ENCODE data around the gene FGF14.
"Not testable (repeated sequence)": the region's sequence is repeated elsewhere in the genome, so short reads cannot be mapped to it uniquely, and the experiment has no call there.

The FGF14 gene

DNA sequence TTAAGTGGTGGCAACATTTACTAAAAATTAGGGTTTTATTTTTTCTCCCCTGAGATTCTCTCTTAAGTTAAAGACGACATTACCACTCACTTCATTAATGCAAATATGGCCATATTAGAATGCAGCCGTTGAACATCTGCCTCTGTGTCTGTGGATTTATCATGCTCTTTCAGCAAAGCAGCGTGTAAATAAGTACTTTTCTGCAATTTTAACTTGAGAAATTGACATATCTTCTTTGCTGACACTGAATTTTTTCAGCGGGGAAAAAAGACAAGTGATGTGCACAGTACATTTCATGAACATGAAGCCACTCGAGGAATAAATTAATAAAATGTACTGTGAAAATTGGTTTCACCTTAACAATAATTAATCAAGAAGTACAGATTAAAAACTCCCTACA lies 543.0 kb downstream of the FGF14 start:
- no peaks in the 10 kb centered on the region for H3K4me1 ChIP-seq (ENCODE audit: control insufficient read depth, insufficient read depth, low read length, poor library complexity, severe bottlenecking)
- DNase-seq = no peak
- no peak overlapping the region for H3K27ac ChIP-seq (ENCODE audit: insufficient read depth, low read length, poor library complexity, severe bottlenecking)
- no peaks in the 10 kb centered on the region for H3K27me3 ChIP-seq (replicated peaks; ENCODE audit: control insufficient read depth, insufficient read depth, low read length, poor library complexity, severe bottlenecking)
- no peak overlapping the region for H3K4me3 ChIP-seq (ENCODE audit: insufficient read depth, low read depth, low read length, poor library complexity, severe bottlenecking)
- no peaks in the 10 kb centered on the region for H3K36me3 ChIP-seq (ENCODE audit: control insufficient read depth, insufficient read depth, low read length)
- no peaks in the 10 kb centered on the region for H3K9me3 ChIP-seq (ENCODE audit: control insufficient read depth, low read length)

DNA sequence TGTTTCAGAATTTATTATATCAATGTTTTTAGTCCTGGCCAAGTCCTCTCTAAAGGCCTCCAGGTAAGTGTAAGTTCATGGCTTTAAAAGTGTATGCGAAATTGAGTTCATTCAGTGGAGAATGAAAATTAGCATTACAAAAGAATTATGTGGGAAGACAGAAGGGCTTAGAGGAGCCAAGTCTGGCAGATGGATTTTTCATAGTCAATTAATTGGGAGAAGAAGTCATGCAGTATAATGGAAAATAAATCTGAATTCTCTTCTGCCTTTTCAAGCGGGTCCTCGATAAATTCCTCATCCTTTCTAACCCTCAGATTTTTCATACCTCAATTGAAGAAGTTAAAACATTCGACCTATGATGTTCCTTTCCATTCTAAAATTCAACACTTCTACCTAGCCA lies 555.1 kb downstream of the FGF14 start:
- no peaks in the 10 kb centered on the region for H3K4me1 ChIP-seq (ENCODE audit: control insufficient read depth, insufficient read depth, low read length, poor library complexity, severe bottlenecking)
- no peak for DNase-seq

DNA sequence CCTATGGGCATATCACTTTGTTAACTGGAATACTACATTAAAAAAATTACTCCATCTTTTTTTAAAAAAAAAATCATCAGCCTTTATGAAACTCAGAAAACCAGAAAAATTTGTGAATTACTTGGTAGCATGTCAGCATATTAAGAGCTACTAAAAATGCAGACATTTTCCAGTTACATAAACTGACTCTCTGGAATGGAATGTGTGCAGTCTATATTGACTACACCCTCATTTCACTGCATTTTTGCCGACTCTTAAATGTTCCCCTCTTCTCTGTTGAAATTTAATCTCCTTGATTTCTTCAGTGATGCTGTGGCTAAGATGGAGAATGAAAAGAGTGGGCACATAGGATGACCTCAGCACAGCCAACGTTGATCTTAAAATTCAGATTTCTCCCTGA lies 555.6 kb downstream of the FGF14 start:
- no peak for DNase-seq
- no peaks in the 10 kb centered on the region for H3K9me3 ChIP-seq (ENCODE audit: control insufficient read depth, low read length)
- no peak overlapping the region for H3K4me3 ChIP-seq (ENCODE audit: insufficient read depth, low read depth, low read length, poor library complexity, severe bottlenecking)
- H3K27me3 ChIP-seq (replicated peaks; ENCODE audit: control insufficient read depth, insufficient read depth, low read length, poor library complexity, severe bottlenecking) = no peaks in the 10 kb centered on the region
- H3K4me1 ChIP-seq (ENCODE audit: control insufficient read depth, insufficient read depth, low read length, poor library complexity, severe bottlenecking) = no peaks in the 10 kb centered on the region
- no peak overlapping the region for H3K27ac ChIP-seq (ENCODE audit: insufficient read depth, low read length, poor library complexity, severe bottlenecking)
- H3K36me3 ChIP-seq (ENCODE audit: control insufficient read depth, insufficient read depth, low read length) = no peaks in the 10 kb centered on the region

More for the DNA sequence above, 555.1 kb downstream of the FGF14 start:
- Histone ChIP-seq H3K27ac (ENCODE audit: insufficient read depth, low read length, poor library complexity, severe bottlenecking) (no peak overlapping the region), H3K4me3 (ENCODE audit: insufficient read depth, low read depth, low read length, poor library complexity, severe bottlenecking) (no peak overlapping the region), H3K9me3 (ENCODE audit: control insufficient read depth, low read length) (no peaks in the 10 kb centered on the region), H3K36me3 (ENCODE audit: control insufficient read depth, insufficient read depth, low read length) (no peaks in the 10 kb centered on the region), H3K27me3 (replicated peaks; ENCODE audit: control insufficient read depth, insufficient read depth, low read length, poor library complexity, severe bottlenecking) (no peaks in the 10 kb centered on the region)

- Histone ChIP-seq H3K27me3 (replicated peaks; ENCODE audit: control insufficient read depth, insufficient read depth, low read length, poor library complexity, severe bottlenecking) (no peaks in the 10 kb centered on the region), H3K27ac (ENCODE audit: insufficient read depth, low read length, poor library complexity, severe bottlenecking) (no peak overlapping the region), H3K4me1 (ENCODE audit: control insufficient read depth, insufficient read depth, low read length, poor library complexity, severe bottlenecking) (no peaks in the 10 kb centered on the region), H3K36me3 (ENCODE audit: control insufficient read depth, insufficient read depth, low read length) (no peaks in the 10 kb centered on the region), H3K9me3 (ENCODE audit: control insufficient read depth, low read length) (no peaks in the 10 kb centered on the region), H3K4me3 (ENCODE audit: insufficient read depth, low read depth, low read length, poor library complexity, severe bottlenecking) (no peak overlapping the region)
- no peak for DNase-seq
Observed at GRCh38 chr13:101845245-101846020, 556.4 kb downstream of the FGF14 start.

GRCh38 chr13:101841698-101842097 lies 560.1 kb downstream of the FGF14 start:
- H3K36me3 ChIP-seq (ENCODE audit: control insufficient read depth, insufficient read depth, low read length) = no peaks in the 10 kb centered on the region
- no peak for DNase-seq

GRCh38 chr13:101838323-101838722 lies 563.5 kb downstream of the FGF14 start:
- H3K27ac ChIP-seq (ENCODE audit: insufficient read depth, low read length, poor library complexity, severe bottlenecking) = no peak overlapping the region
- no peaks in the 10 kb centered on the region for H3K36me3 ChIP-seq (ENCODE audit: control insufficient read depth, insufficient read depth, low read length)
- no peak for DNase-seq
- no peaks in the 10 kb centered on the region for H3K9me3 ChIP-seq (ENCODE audit: control insufficient read depth, low read length)
- no peaks in the 10 kb centered on the region for H3K27me3 ChIP-seq (replicated peaks; ENCODE audit: control insufficient read depth, insufficient read depth, low read length, poor library complexity, severe bottlenecking)
- H3K4me3 ChIP-seq (ENCODE audit: insufficient read depth, low read depth, low read length, poor library complexity, severe bottlenecking) = no peak overlapping the region
- no peaks in the 10 kb centered on the region for H3K4me1 ChIP-seq (ENCODE audit: control insufficient read depth, insufficient read depth, low read length, poor library complexity, severe bottlenecking)

More at GRCh38 chr13:101841698-101842097, 560.1 kb downstream of the FGF14 start:
- no peaks in the 10 kb centered on the region for H3K9me3 ChIP-seq (ENCODE audit: control insufficient read depth, low read length)
- no peak overlapping the region for H3K27ac ChIP-seq (ENCODE audit: insufficient read depth, low read length, poor library complexity, severe bottlenecking)
- no peaks in the 10 kb centered on the region for H3K27me3 ChIP-seq (replicated peaks; ENCODE audit: control insufficient read depth, insufficient read depth, low read length, poor library complexity, severe bottlenecking)
- no peak overlapping the region for H3K4me3 ChIP-seq (ENCODE audit: insufficient read depth, low read depth, low read length, poor library complexity, severe bottlenecking)
- H3K4me1 ChIP-seq (ENCODE audit: control insufficient read depth, insufficient read depth, low read length, poor library complexity, severe bottlenecking) = no peaks in the 10 kb centered on the region

- not testable (repeated sequence) for H3K27ac ChIP-seq (ENCODE audit: insufficient read depth, low read length, poor library complexity, severe bottlenecking); H3K36me3 ChIP-seq (ENCODE audit: control insufficient read depth, insufficient read depth, low read length); H3K9me3 ChIP-seq (ENCODE audit: control insufficient read depth, low read length); DNase-seq; H3K4me3 ChIP-seq (ENCODE audit: insufficient read depth, low read depth, low read length, poor library complexity, severe bottlenecking); H3K4me1 ChIP-seq (ENCODE audit: control insufficient read depth, insufficient read depth, low read length, poor library complexity, severe bottlenecking); H3K27me3 ChIP-seq (replicated peaks; ENCODE audit: control insufficient read depth, insufficient read depth, low read length, poor library complexity, severe bottlenecking)
Observed at GRCh38 chr13:101837778-101838177, 564.1 kb downstream of the FGF14 start.

- H3K27me3 ChIP-seq (replicated peaks; ENCODE audit: control insufficient read depth, insufficient read depth, low read length, poor library complexity, severe bottlenecking) = no peaks in the 10 kb centered on the region
- no peak overlapping the region for H3K4me3 ChIP-seq (ENCODE audit: insufficient read depth, low read depth, low read length, poor library complexity, severe bottlenecking)
- H3K9me3 ChIP-seq (ENCODE audit: control insufficient read depth, low read length) = no peaks in the 10 kb centered on the region
- no peak for DNase-seq
- no peaks in the 10 kb centered on the region for H3K4me1 ChIP-seq (ENCODE audit: control insufficient read depth, insufficient read depth, low read length, poor library complexity, severe bottlenecking)
- H3K36me3 ChIP-seq (ENCODE audit: control insufficient read depth, insufficient read depth, low read length) = no peaks in the 10 kb centered on the region
- no peak overlapping the region for H3K27ac ChIP-seq (ENCODE audit: insufficient read depth, low read length, poor library complexity, severe bottlenecking)
Observed at GRCh38 chr13:101837288-101837687, 564.6 kb downstream of the FGF14 start.

DNA sequence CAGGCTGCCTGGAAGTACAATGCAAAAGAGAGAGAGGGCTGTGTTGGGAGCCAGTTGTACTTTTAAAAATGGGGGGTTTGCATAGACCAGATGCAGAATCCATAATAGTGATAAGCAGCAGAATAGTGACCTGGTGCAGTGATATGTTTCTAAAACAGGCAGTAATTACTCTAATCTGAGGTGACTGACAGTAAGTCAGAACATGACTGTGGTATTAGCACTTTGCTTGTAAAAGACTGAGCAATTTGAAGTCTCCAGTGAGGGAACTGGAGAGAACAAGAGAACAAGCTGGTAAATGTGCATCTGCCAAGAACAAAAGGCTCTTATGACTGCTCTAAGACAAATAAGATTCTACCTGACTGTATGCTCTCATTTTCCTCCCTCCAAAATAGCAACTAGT lies 565.9 kb downstream of the FGF14 start:
- Histone ChIP-seq H3K9me3 (ENCODE audit: control insufficient read depth, low read length) (no peaks in the 10 kb centered on the region), H3K36me3 (ENCODE audit: control insufficient read depth, insufficient read depth, low read length) (no peaks in the 10 kb centered on the region), H3K4me1 (ENCODE audit: control insufficient read depth, insufficient read depth, low read length, poor library complexity, severe bottlenecking) (no peaks in the 10 kb centered on the region), H3K27me3 (replicated peaks; ENCODE audit: control insufficient read depth, insufficient read depth, low read length, poor library complexity, severe bottlenecking) (no peaks in the 10 kb centered on the region), H3K27ac (ENCODE audit: insufficient read depth, low read length, poor library complexity, severe bottlenecking) (no peak overlapping the region), H3K4me3 (ENCODE audit: insufficient read depth, low read depth, low read length, poor library complexity, severe bottlenecking) (no peak overlapping the region)
- no peak for DNase-seq

- Histone ChIP-seq H3K27ac (ENCODE audit: insufficient read depth, low read length, poor library complexity, severe bottlenecking) (no peak overlapping the region), H3K9me3 (ENCODE audit: control insufficient read depth, low read length) (no peaks in the 10 kb centered on the region), H3K27me3 (replicated peaks; ENCODE audit: control insufficient read depth, insufficient read depth, low read length, poor library complexity, severe bottlenecking) (no peaks in the 10 kb centered on the region), H3K4me1 (ENCODE audit: control insufficient read depth, insufficient read depth, low read length, poor library complexity, severe bottlenecking) (no peaks in the 10 kb centered on the region), H3K4me3 (ENCODE audit: insufficient read depth, low read depth, low read length, poor library complexity, severe bottlenecking) (no peak overlapping the region), H3K36me3 (ENCODE audit: control insufficient read depth, insufficient read depth, low read length) (no peaks in the 10 kb centered on the region)
- no peak for DNase-seq
Observed at GRCh38 chr13:101833671-101834070, 568.2 kb downstream of the FGF14 start.

All from effector memory CD4-positive, alpha-beta T cell (primary cell).